HG03457 (cell line): ENCODE data around the gene OSBPL5.

Source experiments
- ATAC-seq: cut with Tn5 transposase; IDR thresholded peaks from one replicate; pipeline ENCODE4 v1.9.1; 2021; ENCODE audit warnings: moderate number of reproducible peaks; ENCODE audit not compliant: unreplicated experiment

The OSBPL5 gene

GRCh38 chr11:3197878-3198528, 32.9 kb upstream of the OSBPL5 start:
- no peak for ATAC-seq

- no peak for ATAC-seq
Observed at GRCh38 chr11:3197044-3197695, 32.1 kb upstream of the OSBPL5 start.

- no peak for ATAC-seq
Observed at GRCh38 chr11:3196161-3197043, 31.3 kb upstream of the OSBPL5 start.

GRCh38 chr11:3195251-3196160, 30.4 kb upstream of the OSBPL5 start:
- ATAC-seq: no peak

- no peak for ATAC-seq
Observed at GRCh38 chr11:3194016-3194816, 29.1 kb upstream of the OSBPL5 start.

GRCh38 chr11:3193373-3194015, 28.4 kb upstream of the OSBPL5 start:
- ATAC-seq: no peak

GRCh38 chr11:3192511-3193372, 27.6 kb upstream of the OSBPL5 start:
- no peak for ATAC-seq

GRCh38 chr11:3191586-3192324, 26.6 kb upstream of the OSBPL5 start:
- no peak for ATAC-seq

GRCh38 chr11:3190600-3190999, 25.5 kb upstream of the OSBPL5 start:
- no peak for ATAC-seq

GRCh38 chr11:3189886-3190583, 24.9 kb upstream of the OSBPL5 start:
- no peak for ATAC-seq

- no peak for ATAC-seq
Observed at GRCh38 chr11:3189196-3189843, 24.2 kb upstream of the OSBPL5 start.

- no peak for ATAC-seq
Observed at GRCh38 chr11:3188496-3189195, 23.5 kb upstream of the OSBPL5 start.

- no peak for ATAC-seq
Observed at GRCh38 chr11:3186166-3186953, 21.2 kb upstream of the OSBPL5 start.

GRCh38 chr11:3184732-3185347, 19.7 kb upstream of the OSBPL5 start:
- no peak for ATAC-seq

GRCh38 chr11:3183523-3183922, 18.4 kb upstream of the OSBPL5 start:
- ATAC-seq: no peak
